ENCODE data around the gene RABEPK.
"Not testable (repeated sequence)": the region's sequence is repeated elsewhere in the genome, so short reads cannot be mapped to it uniquely, and the experiment has no call there.

The RABEPK gene

GRCh38 chr9:125200216-125201047 lies at the start of gene RABEPK:
TSS of gene RABEPK (plus strand) at chr9:125200542. CDS start at chr9:125203014, 2,472 bp downstream.
- peak; percentile 81 to 94 for DNase-seq (ENCODE audit: low read depth in 2 of 2)

DNA sequence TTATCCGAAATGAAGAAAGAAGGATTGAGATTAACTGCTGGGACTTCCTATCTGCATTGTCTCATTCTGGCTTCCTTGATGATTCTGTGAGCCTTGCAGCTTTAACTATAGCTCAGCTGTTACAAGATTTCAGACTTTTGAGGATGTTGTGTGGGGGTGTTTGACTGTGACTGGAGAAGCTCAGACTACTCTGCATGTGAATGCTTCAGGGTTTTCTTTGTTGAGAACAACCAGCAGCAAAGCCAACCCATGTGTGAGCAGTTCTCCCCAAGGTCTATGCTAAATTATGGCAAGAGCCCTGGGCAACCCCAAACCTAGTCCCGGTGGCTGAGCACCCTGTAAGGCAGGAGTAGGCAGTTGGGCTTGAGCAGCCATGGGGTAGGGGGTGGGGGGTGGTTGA lies 48.6 kb upstream of the RABEPK start:
- DNase-seq (ENCODE audit: low read depth in 2 of 2), result no peak

DNA sequence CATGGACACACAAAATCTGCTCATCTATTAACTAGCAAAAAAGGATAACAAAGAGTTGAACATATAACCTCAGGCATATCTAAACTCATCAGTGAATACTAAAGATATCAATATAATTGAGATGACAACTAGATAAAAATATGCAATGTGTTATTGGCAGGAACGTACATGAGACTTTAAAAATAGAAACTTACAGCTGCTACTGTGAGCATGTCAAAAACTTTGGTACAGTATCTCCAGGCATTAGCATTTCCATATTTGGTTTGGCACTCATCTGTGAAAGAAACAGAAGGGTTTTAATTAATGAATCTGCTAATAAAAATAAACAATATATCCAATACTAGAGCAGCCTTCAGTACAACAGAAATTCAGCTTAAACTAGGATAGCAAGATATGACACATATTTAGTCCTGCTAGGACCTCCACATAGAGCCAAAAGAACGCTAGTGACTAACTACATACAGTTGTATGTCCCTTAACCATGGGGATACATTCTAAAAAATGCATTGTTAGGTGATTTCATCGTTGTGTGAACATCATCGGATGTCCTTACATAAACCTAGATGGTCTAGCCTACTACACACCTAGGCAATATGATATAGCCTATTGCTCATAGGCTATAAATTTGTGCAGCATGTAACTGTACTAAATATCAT lies 46.5 kb upstream of the RABEPK start:
- DNase-seq (ENCODE audit: low read depth in 2 of 2), result no peak

- DNase-seq (ENCODE audit: low read depth in 2 of 2), result no peak
Observed at GRCh38 chr9:125156551-125156950, 43.8 kb upstream of the RABEPK start.

DNA sequence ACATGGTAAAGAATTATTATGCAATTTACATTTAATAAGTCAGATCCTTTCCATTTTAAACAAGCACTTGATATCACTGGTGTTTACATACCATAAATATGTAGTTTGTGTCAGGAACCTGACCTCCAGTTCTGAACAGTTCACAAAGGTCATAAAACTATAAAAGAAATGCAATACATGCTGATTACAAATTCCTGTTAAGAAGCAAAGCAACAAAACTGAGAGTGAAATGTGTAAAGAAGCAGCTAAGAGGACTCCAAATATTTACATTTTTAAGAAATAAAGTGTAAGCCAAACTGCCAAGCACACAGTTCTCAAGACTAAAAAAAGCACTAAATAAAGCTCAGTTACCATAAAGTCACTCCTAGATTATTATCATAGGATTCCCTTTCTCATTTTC lies 39.6 kb upstream of the RABEPK start:
- no peak for DNase-seq (ENCODE audit: low read depth in 2 of 2)

- DNase-seq (ENCODE audit: low read depth in 2 of 2), result no peak
Observed at GRCh38 chr9:125161284-125161918, 38.9 kb upstream of the RABEPK start.

GRCh38 chr9:125162891-125163290 lies 37.5 kb upstream of the RABEPK start:
- not testable (repeated sequence) for DNase-seq (ENCODE audit: low read depth in 2 of 2)

DNA sequence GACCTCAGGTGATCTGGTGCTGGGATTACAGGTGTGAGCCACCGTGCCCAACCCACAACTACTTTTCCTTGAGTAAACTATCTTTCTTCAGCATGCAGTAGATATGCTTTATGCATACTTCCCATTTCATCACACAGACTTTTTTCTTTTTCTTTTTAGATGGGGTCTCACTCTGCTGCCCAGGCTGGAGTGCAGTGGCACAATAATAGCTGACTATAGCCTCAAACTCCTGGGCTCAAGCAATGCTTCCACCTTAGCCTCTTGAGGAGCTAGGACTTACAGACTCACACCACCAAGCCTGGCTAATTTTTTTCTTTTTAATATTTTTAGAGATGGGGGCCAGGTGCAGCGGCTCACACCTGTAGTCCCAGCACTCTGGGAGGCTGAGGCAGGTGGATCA lies 33.6 kb upstream of the RABEPK start:
- DNase-seq (ENCODE audit: low read depth in 2 of 2), result no peak

GRCh38 chr9:125169895-125170294 lies 30.4 kb upstream of the RABEPK start:
- DNase-seq (ENCODE audit: low read depth in 2 of 2), result no peak

DNA sequence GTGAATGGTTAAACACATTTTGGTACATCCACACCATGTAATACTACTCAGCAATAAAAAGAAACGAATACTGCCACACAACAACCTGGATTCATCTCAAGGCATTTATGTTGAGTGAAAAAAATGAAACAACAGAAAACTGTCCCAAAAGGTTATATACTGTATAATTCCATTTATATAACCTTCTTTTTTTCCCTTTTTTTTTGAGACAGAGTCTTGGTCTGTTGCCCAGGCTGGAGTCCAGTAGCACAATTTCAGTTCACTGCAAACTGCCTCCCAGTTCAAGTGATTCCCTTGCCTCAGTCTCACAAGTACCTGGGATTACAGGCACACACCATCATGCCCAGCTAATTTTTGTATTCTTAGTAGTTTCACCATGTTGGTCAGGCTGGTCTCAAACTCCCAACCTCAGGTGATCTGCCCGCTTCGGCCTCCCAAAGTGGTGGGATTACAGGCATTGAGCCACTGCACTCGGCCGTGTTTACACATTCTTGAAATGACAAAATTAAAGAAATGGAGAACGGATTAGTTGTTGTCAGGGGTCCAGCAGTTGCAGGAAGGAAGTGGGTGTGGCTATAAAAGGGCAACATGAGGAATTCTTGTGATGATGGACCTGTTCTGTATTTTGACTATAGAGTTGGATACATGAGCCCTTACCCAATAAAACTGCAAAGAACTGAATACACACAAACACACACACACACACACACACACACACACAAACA lies 28.1 kb upstream of the RABEPK start:
- no peak for DNase-seq (ENCODE audit: low read depth in 2 of 2)

- DNase-seq (ENCODE audit: low read depth in 2 of 2), result no peak
Observed at GRCh38 chr9:125176636-125177035, 23.7 kb upstream of the RABEPK start.

- DNase-seq (ENCODE audit: low read depth in 2 of 2), result no peak
Observed at GRCh38 chr9:125177888-125178287, 22.5 kb upstream of the RABEPK start.

DNA sequence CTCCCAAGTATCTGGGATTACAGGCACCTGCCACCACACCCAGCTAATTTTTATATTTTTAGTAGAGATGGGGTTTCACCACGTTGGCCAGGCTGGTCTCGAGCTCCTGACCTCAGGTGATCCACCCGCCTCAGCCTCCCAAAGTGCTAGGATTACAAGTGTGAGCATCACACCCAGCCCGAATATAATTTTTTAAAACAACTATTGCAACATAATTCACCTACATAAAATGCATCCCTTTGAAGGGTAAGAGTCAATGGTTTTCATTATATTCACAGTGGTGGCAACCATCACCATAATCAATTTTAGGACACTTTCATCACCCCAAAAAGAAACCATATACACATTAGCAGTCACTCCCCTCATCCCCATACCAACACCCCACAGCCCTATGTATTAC lies 20.6 kb upstream of the RABEPK start:
- DNase-seq (ENCODE audit: low read depth in 2 of 2), result not testable (repeated sequence)

- DNase-seq (ENCODE audit: low read depth in 2 of 2), result no peak
Observed at GRCh38 chr9:125180876-125181275, 19.5 kb upstream of the RABEPK start.

GRCh38 chr9:125181756-125182155 lies 18.6 kb upstream of the RABEPK start:
- DNase-seq (ENCODE audit: low read depth in 2 of 2), result not testable (repeated sequence)

DNA sequence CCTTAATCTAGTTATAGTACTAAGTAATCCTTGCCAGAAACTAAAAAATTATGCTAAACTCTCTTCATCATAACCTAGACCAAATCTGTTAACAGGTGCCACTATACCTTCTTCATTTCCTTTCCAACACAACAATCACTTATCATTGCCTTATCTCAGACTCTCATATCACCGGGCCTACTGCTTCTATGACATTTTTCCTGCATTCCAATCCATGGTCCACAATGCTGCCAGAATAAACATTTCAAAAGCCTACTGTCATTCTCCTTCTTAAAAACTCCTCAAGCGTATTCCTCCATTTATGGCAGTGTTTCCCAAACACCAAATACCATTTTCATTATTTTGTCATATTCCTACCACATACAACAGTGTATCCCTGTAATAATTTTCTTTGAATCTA lies 17.3 kb upstream of the RABEPK start:
- no peak for DNase-seq (ENCODE audit: low read depth in 2 of 2)

GRCh38 chr9:125183561-125183960 lies 16.8 kb upstream of the RABEPK start:
- no peak for DNase-seq (ENCODE audit: low read depth in 2 of 2)

GRCh38 chr9:125189011-125189360 lies 11.4 kb upstream of the RABEPK start:
- peak in 1 of 2 donors; percentile 17 for DNase-seq (ENCODE audit: low read depth in 2 of 2)

DNA sequence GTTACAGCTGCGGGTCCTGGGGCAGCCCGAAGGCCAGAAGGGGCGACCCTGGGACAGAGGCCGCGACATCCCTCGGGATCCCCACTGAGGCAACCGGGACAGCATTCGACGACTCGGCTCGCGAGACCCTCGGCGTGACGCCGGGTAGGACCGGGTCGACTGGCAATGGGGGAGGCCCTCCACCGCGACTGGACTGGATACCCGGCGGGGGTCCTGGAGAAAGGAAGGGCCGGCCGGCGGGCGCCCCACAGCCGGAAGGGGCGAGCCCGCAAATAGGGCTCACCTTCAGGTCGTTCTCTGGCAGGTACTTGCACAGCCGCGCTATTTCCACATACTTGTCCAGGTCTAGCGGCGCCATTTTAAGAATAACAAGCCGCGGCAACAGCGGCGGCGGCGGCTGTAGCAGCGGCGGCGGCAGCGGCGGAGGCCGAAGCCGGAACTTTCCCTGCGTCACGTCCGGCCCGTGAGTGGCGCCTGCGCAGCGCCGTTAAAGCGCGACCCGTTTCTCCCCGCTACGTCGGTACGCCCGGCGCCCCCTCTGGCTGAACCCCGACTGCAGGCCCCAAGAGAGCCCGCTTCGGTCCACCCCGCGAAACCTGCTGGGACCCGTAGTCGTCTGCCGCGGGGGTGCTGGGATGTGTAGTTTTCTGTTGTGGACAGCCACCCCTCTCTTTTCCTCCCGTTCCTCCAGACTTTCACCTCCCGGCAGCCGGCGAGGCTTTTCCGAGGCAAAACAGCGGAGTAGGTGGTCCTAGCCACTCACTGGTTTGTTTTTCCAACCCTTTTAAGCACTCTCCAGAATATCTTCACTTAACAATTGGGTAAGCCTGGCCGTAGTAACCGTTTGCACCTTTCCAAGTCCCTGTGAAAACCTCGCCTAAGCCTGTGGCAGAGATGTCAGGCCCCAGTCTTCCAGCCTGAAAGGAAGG lies 10.7 kb upstream of the RABEPK start, which contains the start of gene PPP6C:
Gene PPP6C, minus strand, starts transcription at position 443 of the 929 bp plus-strand sequence. Its CDS starts 85 bp downstream, at position 358.
- peak; percentile 95 to 97 for DNase-seq (ENCODE audit: low read depth in 2 of 2)

- peak in 1 of 2 donors; percentile 22 for DNase-seq (ENCODE audit: low read depth in 2 of 2)
Observed at GRCh38 chr9:125190361-125190801, 10.0 kb upstream of the RABEPK start.

GRCh38 chr9:125194466-125194865 lies 5.9 kb upstream of the RABEPK start:
- not testable (repeated sequence) for DNase-seq (ENCODE audit: low read depth in 2 of 2)

Measured in stimulated activated CD4-positive, alpha-beta T cell treated with anti-CD3 and anti-CD28 coated beads, Interleukin-1b, Interleukin-23, amount 100 ng/mL, for 4 hours (primary cell).